Endothelial cell (in vitro differentiated cells): ENCODE results near the gene PLXNB2. TPM values are rescaled to one million over a fixed set of nuclear protein-coding genes. Genes with fewer than 3 reads are reported as not detected.

Source experiments
- DNase-seq: peaks from one replicate; pipeline ENCODE4 v3.0.0; 2021; ENCODE audit warnings: low spot score
- H3K27ac Mint-ChIP-seq: one replicate; pipeline ENCODE4 v1.8.0; 2021; ENCODE audit warnings: mixed read lengths, inconsistent platforms; ENCODE audit not compliant: unreplicated experiment
- H3K27me3 Mint-ChIP-seq: one replicate; pipeline ENCODE4 v1.8.0; 2021; ENCODE audit warnings: mild to moderate bottlenecking, moderate library complexity, mixed read lengths, inconsistent platforms; ENCODE audit not compliant: unreplicated experiment
- H3K36me3 Mint-ChIP-seq: one replicate; pipeline ENCODE4 v1.8.0; 2021; ENCODE audit warnings: mild to moderate bottlenecking, low read depth, mixed read lengths, inconsistent platforms; ENCODE audit not compliant: unreplicated experiment
- H3K4me1 Mint-ChIP-seq: one replicate; pipeline ENCODE4 v1.8.0; 2021; ENCODE audit warnings: mild to moderate bottlenecking, mixed read lengths, inconsistent platforms; ENCODE audit not compliant: unreplicated experiment
- H3K4me3 Mint-ChIP-seq: one replicate; pipeline ENCODE4 v1.8.0; 2021; ENCODE audit warnings: mild to moderate bottlenecking, mixed read lengths, inconsistent platforms; ENCODE audit not compliant: unreplicated experiment
- H3K9me3 Mint-ChIP-seq: one replicate; pipeline ENCODE4 v1.8.0; 2021; ENCODE audit warnings: mixed read lengths, inconsistent platforms; ENCODE audit not compliant: unreplicated experiment
- total RNA-seq: library from RNA; stranded (reverse); fragmentation: NEBNext Ultra II Directional; extraction: Animal tissue kit (Norgen Biotek cat#: 25700); gene quantifications from one replicate; pipeline ENCODE4 v1.2.1, GENCODE V29; 2021; ENCODE audit not compliant: unreplicated experiment
- TF ChIP-seq, protein P1 (sequence below): fragments of 200-600 bp; sonication (generic); IDR thresholded peaks from one replicate; pipeline ENCODE4 v1.5.0; 2021; ENCODE audit warnings: antibody characterized with exemption; ENCODE audit not compliant: unreplicated experiment

Gene PLXNB2
- total RNA-seq, 1 donor from 2014 or later, result 96.5 TPM

DNA sequence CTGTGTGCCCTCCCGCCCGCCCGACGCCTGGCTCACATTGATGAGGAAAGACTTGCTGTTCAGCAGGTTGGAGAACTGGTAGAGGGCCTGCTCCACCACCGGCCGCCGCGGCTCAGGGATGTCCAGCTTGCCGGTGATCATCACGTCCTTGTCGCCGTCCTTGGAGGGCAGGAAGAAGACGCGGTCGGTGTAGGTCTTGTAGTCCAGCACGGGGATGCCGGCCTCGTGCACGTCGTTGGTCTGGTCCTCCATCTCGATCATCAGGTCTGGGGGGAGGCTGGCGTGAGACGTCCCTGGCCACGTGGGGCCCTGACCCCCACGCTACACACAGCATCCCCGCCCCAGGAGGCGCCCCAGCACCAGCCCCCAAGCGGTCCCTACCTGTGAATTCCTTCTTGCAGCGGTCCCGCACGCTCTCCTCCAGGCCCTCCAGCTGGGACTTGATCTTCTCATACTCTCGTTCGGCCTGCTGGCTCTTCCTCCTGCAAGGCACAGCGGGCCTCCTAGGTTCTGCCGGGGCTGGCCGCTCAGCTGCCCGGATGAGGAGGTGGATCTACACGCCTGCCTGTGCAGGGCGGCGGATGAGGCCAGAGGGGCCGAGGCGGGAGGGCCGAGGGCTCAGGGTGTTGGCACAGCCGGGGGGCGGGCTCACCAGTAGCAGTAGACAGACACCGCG lies 26.6 kb downstream of the PLXNB2 start:
- DNase-seq, result no peak
- Mint-ChIP-seq H3K27me3 (peaks cover 10% of the 10 kb centered on the region), H3K4me3 (no peak overlapping the region), H3K9me3 (no peaks in the 10 kb centered on the region), H3K4me1 (no peaks in the 10 kb centered on the region), H3K27ac (no peak overlapping the region), H3K36me3 (peaks cover under 1% of the 10 kb centered on the region)
- TF ChIP-seq, protein P1, sequence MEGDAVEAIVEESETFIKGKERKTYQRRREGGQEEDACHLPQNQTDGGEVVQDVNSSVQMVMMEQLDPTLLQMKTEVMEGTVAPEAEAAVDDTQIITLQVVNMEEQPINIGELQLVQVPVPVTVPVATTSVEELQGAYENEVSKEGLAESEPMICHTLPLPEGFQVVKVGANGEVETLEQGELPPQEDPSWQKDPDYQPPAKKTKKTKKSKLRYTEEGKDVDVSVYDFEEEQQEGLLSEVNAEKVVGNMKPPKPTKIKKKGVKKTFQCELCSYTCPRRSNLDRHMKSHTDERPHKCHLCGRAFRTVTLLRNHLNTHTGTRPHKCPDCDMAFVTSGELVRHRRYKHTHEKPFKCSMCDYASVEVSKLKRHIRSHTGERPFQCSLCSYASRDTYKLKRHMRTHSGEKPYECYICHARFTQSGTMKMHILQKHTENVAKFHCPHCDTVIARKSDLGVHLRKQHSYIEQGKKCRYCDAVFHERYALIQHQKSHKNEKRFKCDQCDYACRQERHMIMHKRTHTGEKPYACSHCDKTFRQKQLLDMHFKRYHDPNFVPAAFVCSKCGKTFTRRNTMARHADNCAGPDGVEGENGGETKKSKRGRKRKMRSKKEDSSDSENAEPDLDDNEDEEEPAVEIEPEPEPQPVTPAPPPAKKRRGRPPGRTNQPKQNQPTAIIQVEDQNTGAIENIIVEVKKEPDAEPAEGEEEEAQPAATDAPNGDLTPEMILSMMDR, result no peak

DNA sequence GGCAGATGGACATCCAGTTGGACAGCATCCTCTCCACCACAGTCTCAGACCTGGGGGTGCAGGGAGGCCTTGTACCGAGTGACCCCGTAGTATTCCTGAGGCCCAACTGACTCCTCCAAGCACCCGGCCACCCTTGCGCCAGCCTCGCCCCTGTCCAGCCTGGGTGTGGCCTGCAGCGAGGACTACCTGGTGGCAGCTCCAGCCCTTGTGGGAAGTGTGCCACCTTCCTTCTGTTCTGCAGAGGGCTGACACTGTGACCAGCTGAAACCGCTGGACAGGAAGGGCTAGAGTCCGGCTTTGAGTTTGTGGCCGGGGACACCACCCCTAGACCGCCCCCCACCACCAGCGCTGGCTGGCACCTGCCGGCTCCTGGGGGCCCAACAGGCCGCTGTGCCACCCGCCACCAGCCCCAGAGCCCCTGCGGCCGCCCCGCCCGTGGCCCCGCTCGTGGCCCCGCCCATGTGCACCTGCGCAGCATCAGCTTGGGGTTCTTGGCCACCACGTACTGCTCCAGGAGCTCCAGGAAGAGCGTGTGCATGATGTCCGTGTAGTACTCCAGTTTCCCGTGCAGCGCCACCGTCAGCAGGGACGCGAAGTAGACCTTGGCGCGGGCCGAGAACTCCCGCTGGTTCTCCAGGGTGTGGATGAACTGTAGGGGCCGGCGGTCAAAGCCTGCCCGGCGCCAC lies 27.3 kb downstream of the PLXNB2 start:
- Mint-ChIP-seq H3K4me1 (no peaks in the 10 kb centered on the region), H3K27me3 (peaks cover 10% of the 10 kb centered on the region), H3K36me3 (peaks cover 4% of the 10 kb centered on the region)

DNA sequence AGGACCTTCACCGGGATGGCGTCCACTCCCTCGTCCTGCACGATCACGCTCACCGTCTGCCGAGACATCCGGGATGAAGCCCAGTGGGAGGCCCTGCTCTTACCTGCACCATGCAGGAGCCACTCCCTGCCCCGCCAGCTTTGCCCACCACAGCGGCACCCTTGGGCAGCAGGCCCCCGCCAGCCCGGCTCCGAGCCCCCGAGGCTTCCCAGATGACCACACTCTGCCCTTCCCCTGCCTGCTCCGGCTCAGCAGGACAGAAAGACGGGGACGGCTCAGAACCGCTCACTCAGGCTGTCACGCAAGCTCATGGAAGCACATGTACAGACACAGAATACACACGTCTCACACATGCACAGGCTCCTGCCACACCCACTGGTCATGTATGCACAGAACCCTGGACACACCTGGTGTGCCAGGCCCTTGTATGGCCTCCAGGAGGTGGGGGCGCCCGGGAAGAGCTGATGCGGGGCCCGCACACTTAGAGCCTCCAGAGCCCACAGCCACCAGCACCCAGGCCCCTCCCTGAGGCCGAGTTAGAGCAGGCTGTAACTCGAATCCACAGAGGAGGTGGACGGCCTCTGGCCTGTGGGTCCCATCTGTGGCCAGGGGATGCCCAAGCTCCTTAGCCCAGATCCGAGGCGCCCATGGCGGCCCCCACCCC lies 28.4 kb downstream of the PLXNB2 start:
- no peak for DNase-seq
- no peaks in the 10 kb centered on the region for H3K9me3 Mint-ChIP-seq
- H3K27me3 Mint-ChIP-seq, result peaks cover 10% of the 10 kb centered on the region
- no peaks in the 10 kb centered on the region for H3K4me1 Mint-ChIP-seq
- peaks cover 4% of the 10 kb centered on the region for H3K36me3 Mint-ChIP-seq
- H3K27ac Mint-ChIP-seq, result no peak overlapping the region
- TF ChIP-seq, protein P1, result no peak
- H3K4me3 Mint-ChIP-seq, result no peak overlapping the region

More for the DNA sequence above, 27.3 kb downstream of the PLXNB2 start:
- Mint-ChIP-seq H3K4me3 (no peak overlapping the region), H3K27ac (no peak overlapping the region), H3K9me3 (no peaks in the 10 kb centered on the region)
- TF ChIP-seq, protein P1, result no peak
- no peak for DNase-seq

DNA sequence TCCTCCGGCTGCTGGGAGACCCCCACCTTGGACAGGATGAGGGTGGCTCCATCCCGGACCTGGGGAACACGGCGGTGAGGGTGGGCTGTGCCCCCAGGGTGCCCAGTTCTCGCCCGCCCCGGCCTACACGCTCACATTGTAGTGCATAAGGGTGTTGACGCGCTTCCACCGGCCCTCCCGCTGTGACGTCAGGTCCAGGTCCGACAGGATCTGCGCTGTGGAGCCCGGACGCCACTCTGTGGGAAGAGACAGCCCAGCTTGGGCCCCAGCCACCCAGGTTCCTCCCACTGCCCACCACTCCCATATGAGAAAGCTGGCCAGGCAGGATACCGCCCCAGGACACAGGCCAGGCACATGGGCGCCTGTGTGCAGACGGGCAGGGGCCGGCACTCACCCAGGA lies 29.0 kb downstream of the PLXNB2 start:
- peaks cover 4% of the 10 kb centered on the region for H3K36me3 Mint-ChIP-seq

More for the DNA sequence above, 29.0 kb downstream of the PLXNB2 start:
- DNase-seq, result no peak
- Mint-ChIP-seq H3K4me1 (no peaks in the 10 kb centered on the region), H3K27ac (no peak overlapping the region), H3K9me3 (no peaks in the 10 kb centered on the region), H3K4me3 (no peak overlapping the region), H3K27me3 (peaks cover 9% of the 10 kb centered on the region)
- TF ChIP-seq, protein P1, result no peak
